ENCODE data around the gene CDC14B.

CDC14B gene

DNA sequence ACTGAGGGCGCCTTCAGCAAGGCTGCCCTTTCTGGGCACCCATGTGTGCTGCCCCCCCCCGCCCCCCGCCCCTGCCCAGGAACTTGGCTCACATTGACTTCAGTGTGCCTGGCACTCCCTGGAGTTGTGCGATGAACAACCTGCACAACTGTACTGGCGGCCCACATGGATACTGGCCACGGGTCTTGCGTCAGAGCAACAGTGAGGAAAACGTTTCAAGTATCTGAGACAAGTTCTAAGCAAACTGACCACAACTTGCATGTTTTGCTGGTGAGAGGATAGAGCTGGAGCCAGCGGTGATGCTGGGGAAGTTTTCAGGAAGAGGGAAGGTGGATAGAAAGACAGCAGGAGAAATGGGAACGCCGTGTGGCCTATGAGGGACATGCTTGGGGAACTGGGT lies 124.3 kb downstream of the CDC14B start:
- Histone ChIP-seq H3K4me3 (replicated peaks; ENCODE audit: insufficient read depth, low read length) (no peak overlapping the region), H3K27ac (replicated peaks) (no peak overlapping the region), H3K27me3 (ENCODE audit: insufficient read depth, poor library complexity, severe bottlenecking) (no peaks in the 10 kb centered on the region)
- DNase-seq (ENCODE audit: low read depth in 1 of 2, low spot score in 1 of 2), result no peak
- TF ChIP-seq POLR2AphosphoS5 (IDR thresholded peaks at IDR 0.05; ENCODE audit: low read depth), result no peak
- TF ChIP-seq GABPA (IDR thresholded peaks at IDR 0.05; ENCODE audit: low read depth), result no peak
- no peak for TF ChIP-seq CTCF (IDR thresholded peaks at IDR 0.05; ENCODE audit: insufficient read depth, low read length)
- TF ChIP-seq SPI1 (IDR thresholded peaks at IDR 0.05; ENCODE audit: borderline replicate concordance, low read depth), result no peak
- no peak for TF ChIP-seq REST (IDR thresholded peaks at IDR 0.05; ENCODE audit: insufficient replicate concordance, low read depth)

- no peak overlapping the region for H3K4me3 ChIP-seq (replicated peaks; ENCODE audit: insufficient read depth, low read length)
- no peaks in the 10 kb centered on the region for H3K27me3 ChIP-seq (ENCODE audit: insufficient read depth, poor library complexity, severe bottlenecking)
- no peak for DNase-seq (ENCODE audit: low read depth in 1 of 2, low spot score in 1 of 2)
- TF ChIP-seq SPI1 (IDR thresholded peaks at IDR 0.05; ENCODE audit: borderline replicate concordance, low read depth), result no peak
- TF ChIP-seq REST (IDR thresholded peaks at IDR 0.05; ENCODE audit: insufficient replicate concordance, low read depth), result no peak
- no peak for TF ChIP-seq GABPA (IDR thresholded peaks at IDR 0.05; ENCODE audit: low read depth)
- no peak for TF ChIP-seq CTCF (IDR thresholded peaks at IDR 0.05; ENCODE audit: insufficient read depth, low read length)
- TF ChIP-seq POLR2AphosphoS5 (IDR thresholded peaks at IDR 0.05; ENCODE audit: low read depth), result no peak
- no peak overlapping the region for H3K27ac ChIP-seq (replicated peaks)
Measured at GRCh38 chr9:96494215-96494800, 125.3 kb downstream of the CDC14B start.

- Histone ChIP-seq H3K27me3 (ENCODE audit: insufficient read depth, poor library complexity, severe bottlenecking) (no peaks in the 10 kb centered on the region), H3K4me3 (replicated peaks; ENCODE audit: insufficient read depth, low read length) (no peak overlapping the region), H3K27ac (replicated peaks) (no peak overlapping the region)
- DNase-seq (ENCODE audit: low read depth in 1 of 2, low spot score in 1 of 2), result no peak
- TF ChIP-seq GABPA (IDR thresholded peaks at IDR 0.05; ENCODE audit: low read depth) (no peak), REST (IDR thresholded peaks at IDR 0.05; ENCODE audit: insufficient replicate concordance, low read depth) (no peak), POLR2AphosphoS5 (IDR thresholded peaks at IDR 0.05; ENCODE audit: low read depth) (no peak), SPI1 (IDR thresholded peaks at IDR 0.05; ENCODE audit: borderline replicate concordance, low read depth) (no peak), CTCF (IDR thresholded peaks at IDR 0.05; ENCODE audit: insufficient read depth, low read length) (no peak)
Measured at GRCh38 chr9:96493757-96494156, 125.9 kb downstream of the CDC14B start.

Measured in HL-60 (cell line).